Stomach (tissue), 4 donors: ENCODE data around the gene ZNF646.

Experiments used
- CTCF ChIP-seq, 7 experiments: fragments of 450-650 bp in 4 of 7; fragments of 200-600 bp in 3 of 7; sonication (generic) in 3 of 7; IDR thresholded peaks; one replicate each; pipeline ENCODE4 v1.5.1; 2016 to 2019; ENCODE audit warnings: antibody characterized with exemption in 7 of 7, control low read depth in 2 of 7, mild to moderate bottlenecking in 1 of 7
- EP300 ChIP-seq: sonication (generic); formaldehyde crosslinking; IDR thresholded peaks from one replicate; pipeline ENCODE4 v1.6.1; 2017; ENCODE audit warnings: antibody characterized with exemption
- POLR2A ChIP-seq, 4 donors: fragments of 450-650 bp; IDR thresholded peaks; one replicate each; pipeline ENCODE4 v1.6.1; 2016; ENCODE audit warnings: antibody characterized with exemption in 4 of 4, control low read depth in 2 of 4, mild to moderate bottlenecking in 1 of 4, moderate library complexity in 1 of 4
- POLR2AphosphoS5 ChIP-seq, 3 donors: sonication (generic); formaldehyde crosslinking; IDR thresholded peaks; one replicate each; pipeline ENCODE4 v1.6.1; 2016; ENCODE audit warnings: antibody characterized with exemption in 3 of 3

GRCh38 chr16:31082368-31083045 is 8.3 kb downstream of the ZNF646 start:
- TF ChIP-seq CTCF (IDR thresholded peaks at IDR 0.05) (no peak), POLR2A (IDR thresholded peaks at IDR 0.05) (no peak), EP300 (no peak), POLR2AphosphoS5 (IDR thresholded peaks at IDR 0.05) (no peak)
